ENCODE results near the gene RAB36.

The RAB36 gene

GRCh38 chr22:23210428-23211170 lies 65.3 kb downstream of the RAB36 start:
- TF ChIP-seq CTCF (IDR thresholded peaks at IDR 0.05): no peak

GRCh38 chr22:23211622-23212021 lies 66.3 kb downstream of the RAB36 start:
- TF ChIP-seq CTCF (IDR thresholded peaks at IDR 0.05): no peak

- no peak for TF ChIP-seq CTCF (IDR thresholded peaks at IDR 0.05)
Measured at GRCh38 chr22:23212061-23213021, 67.1 kb downstream of the RAB36 start.

- TF ChIP-seq CTCF (IDR thresholded peaks at IDR 0.05): no peak
Measured at GRCh38 chr22:23213022-23213555, 67.8 kb downstream of the RAB36 start.

GRCh38 chr22:23213581-23214334 lies 68.5 kb downstream of the RAB36 start:
- TF ChIP-seq CTCF (IDR thresholded peaks at IDR 0.05): no peak

Data from LNCAP (cell line).